Neutrophil (primary cell): ENCODE results near the gene ZNF618.

Experiments
- H3K27ac ChIP-seq: fragments of 200-600 bp; sonication (generic); 2 replicates; pipeline ENCODE4 v1.5.1; 2016; ENCODE audit warnings: mild to moderate bottlenecking, moderate library complexity
- H3K27me3 ChIP-seq: fragments of 200-600 bp; sonication (generic); 2 replicates; pipeline ENCODE4 v1.6.0; 2016; ENCODE audit warnings: mild to moderate bottlenecking
- H3K36me3 ChIP-seq: fragments of 200-600 bp; sonication (generic); 2 replicates; pipeline ENCODE4 v1.5.1; 2017
- H3K4me1 ChIP-seq, 2 experiments: fragments of 200-600 bp in 1 of 2; sonication (generic) in 1 of 2; 1 replicate in 1 of 2; 2 replicates in 1 of 2; pipeline versions ENCODE4 v1.5.1 to v1.6.1; 2013 to 2016; ENCODE audit warnings: low read depth in 1 of 2, low read length in 1 of 2, mild to moderate bottlenecking in 1 of 2, moderate library complexity in 1 of 2; ENCODE audit not compliant: control insufficient read depth in 1 of 2, insufficient read depth in 1 of 2
- H3K4me3 ChIP-seq, 2 experiments: fragments of 200-600 bp in 1 of 2; sonication (generic) in 1 of 2; 1 replicate in 1 of 2; 2 replicates in 1 of 2; pipeline ENCODE4 v1.5.1; 2013 to 2016; ENCODE audit warnings: low read depth in 1 of 2, low read length in 1 of 2, mild to moderate bottlenecking in 1 of 2, moderate library complexity in 1 of 2
- H3K9me3 ChIP-seq: fragments of 200-600 bp; sonication (generic); 2 replicates; pipeline ENCODE4 v1.5.1; 2016
- TF ChIP-seq, protein P1 (sequence below): fragments of 200-600 bp; sonication (generic); IDR thresholded peaks from 2 replicates; pipeline ENCODE4 v1.5.1; 2016; ENCODE audit warnings: antibody characterized with exemption

ZNF618 gene

DNA sequence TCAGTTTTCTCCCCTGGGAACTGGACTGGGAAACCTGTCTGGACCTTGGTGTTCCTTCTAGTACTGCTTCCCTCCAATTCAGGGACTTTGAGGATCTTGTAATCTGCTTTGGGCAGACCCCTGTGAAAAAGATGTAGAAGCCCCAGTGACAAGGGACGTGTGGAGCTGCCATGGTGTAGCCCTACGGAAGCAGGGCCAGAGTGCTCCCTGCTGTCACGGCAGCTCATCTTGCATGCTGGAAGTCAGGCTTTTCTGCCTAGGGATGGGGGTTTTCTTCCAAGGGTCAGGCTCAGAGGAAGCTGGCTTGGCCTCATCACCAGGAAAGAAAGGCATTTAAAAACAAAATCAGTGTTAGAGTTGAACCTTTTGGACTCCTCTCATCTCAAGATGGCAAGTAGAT lies 115.6 kb downstream of the ZNF618 start:
- Histone ChIP-seq H3K36me3 (no peaks in the 10 kb centered on the region), H3K4me3 (no peak overlapping the region), H3K27ac (no peak overlapping the region), H3K4me1 (no peaks in the 10 kb centered on the region), H3K27me3 (no peaks in the 10 kb centered on the region), H3K9me3 (no peaks in the 10 kb centered on the region)
- TF ChIP-seq, protein P1, sequence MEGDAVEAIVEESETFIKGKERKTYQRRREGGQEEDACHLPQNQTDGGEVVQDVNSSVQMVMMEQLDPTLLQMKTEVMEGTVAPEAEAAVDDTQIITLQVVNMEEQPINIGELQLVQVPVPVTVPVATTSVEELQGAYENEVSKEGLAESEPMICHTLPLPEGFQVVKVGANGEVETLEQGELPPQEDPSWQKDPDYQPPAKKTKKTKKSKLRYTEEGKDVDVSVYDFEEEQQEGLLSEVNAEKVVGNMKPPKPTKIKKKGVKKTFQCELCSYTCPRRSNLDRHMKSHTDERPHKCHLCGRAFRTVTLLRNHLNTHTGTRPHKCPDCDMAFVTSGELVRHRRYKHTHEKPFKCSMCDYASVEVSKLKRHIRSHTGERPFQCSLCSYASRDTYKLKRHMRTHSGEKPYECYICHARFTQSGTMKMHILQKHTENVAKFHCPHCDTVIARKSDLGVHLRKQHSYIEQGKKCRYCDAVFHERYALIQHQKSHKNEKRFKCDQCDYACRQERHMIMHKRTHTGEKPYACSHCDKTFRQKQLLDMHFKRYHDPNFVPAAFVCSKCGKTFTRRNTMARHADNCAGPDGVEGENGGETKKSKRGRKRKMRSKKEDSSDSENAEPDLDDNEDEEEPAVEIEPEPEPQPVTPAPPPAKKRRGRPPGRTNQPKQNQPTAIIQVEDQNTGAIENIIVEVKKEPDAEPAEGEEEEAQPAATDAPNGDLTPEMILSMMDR: no peak

DNA sequence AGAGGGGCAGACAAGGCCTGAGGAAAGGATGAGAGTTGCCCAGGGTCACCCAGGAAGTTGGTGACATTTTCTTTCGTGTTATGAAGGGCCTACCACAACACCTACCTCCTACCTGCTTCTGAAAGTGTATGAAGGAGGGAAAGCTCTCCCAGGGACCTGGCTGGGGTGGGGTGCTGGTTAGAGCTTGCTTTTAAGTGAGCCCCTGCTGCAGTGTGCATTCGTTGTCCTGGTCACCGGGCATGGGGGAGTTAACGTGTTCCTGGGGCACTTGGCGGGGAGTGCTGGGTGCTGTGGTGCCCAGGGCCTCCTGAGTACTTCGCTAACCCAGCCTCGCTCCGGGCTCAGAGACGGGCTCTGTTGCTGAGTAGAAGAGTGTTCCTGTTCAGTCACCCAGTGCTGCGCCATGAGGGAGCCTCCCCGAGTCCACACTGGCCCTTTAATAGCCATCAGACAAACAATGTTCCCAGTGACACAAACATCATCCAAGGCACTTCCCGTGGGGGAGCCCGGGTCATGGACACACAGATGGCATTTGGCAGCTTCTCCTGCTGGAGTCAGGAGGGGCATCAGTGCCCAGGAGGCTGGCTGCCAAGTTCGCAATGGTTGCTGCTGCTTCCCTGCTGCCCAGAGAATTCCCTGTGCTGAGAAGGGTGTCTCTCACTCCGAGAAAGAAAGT lies 116.3 kb downstream of the ZNF618 start:
- TF ChIP-seq, protein P1: no peak
- H3K9me3 ChIP-seq: no peaks in the 10 kb centered on the region
- no peaks in the 10 kb centered on the region for H3K27me3 ChIP-seq
- no peaks in the 10 kb centered on the region for H3K4me1 ChIP-seq
- H3K4me3 ChIP-seq: no peak overlapping the region
- H3K27ac ChIP-seq: no peak overlapping the region
- H3K36me3 ChIP-seq: no peaks in the 10 kb centered on the region

DNA sequence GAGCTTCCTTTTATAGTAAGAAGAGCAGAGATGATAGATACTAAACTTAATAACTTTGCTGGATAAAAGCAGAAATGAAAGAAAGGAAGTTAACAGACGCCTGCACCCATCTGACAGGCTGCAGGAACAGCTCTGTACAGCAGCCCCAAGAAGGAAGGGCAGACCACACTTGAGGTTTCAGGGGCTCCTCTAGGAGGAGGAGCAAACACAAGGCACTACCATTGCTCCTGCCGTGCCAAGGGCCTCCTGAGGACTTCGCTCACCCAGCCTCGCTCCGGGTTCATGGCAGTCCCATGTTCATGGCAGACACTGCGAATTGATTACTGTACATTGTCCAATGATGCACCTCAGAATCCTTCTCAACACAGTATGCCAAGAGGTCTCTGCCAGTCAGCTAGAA lies 116.9 kb downstream of the ZNF618 start:
- no peak overlapping the region for H3K27ac ChIP-seq
- H3K4me3 ChIP-seq: no peak overlapping the region
- no peaks in the 10 kb centered on the region for H3K4me1 ChIP-seq

DNA sequence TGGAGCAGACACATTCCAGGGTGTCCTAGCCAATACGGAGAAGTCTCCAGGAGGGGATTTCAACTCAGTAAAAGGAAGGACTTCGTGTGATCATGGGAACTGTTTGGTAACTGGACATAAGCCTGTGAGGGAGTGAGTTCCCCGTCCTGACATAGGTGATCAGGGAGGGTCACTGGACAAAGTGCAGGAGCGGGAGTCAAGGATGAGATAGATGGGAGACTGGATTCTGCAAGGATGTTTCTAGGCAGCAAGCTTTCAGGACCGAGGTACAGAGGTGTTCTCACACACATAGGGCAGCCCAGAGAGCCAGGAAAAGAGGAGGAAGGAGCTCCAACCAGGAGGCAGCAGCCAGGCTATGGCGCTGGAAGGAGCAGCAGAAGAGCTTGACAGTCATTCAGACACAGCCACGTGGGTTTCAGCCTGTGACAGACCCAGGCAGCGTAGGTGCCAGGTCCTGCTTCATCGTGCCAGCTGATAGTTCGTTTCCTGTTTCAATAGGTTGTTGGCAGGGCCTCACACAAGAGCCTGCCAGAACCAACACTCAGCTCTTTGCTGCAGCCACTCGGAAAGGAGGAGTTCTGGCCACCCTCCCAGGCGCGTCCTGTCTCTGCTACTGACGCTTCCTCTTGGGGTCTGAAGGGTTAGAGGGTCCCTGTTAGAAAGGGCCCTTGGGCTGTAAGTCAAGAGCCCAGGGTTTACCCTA lies 117.9 kb downstream of the ZNF618 start:
- TF ChIP-seq, protein P1: no peak
- Histone ChIP-seq H3K4me3 (no peak overlapping the region), H3K27ac (no peak overlapping the region)

More for the DNA sequence above, 116.9 kb downstream of the ZNF618 start:
- Histone ChIP-seq H3K9me3 (no peaks in the 10 kb centered on the region), H3K27me3 (no peaks in the 10 kb centered on the region), H3K36me3 (no peaks in the 10 kb centered on the region)
- TF ChIP-seq, protein P1: no peak

DNA sequence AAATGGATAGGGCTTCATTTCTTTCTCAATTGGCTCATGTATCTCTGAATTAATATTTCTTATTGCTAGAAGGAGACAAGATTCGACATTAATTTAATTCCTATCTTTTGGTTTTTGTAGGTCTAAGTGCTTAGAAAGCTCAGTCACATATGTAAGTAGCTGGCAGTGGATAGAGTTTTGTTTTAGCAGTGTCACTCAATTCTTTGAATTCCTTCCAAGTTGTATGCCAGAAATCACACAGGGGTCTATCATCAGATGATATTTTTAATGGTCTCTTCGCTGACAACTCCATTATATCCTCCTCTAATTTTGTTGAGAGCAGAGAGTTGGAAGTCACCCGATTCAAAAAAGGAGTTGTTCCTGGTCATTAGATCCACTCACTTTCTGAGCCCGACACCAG lies 119.3 kb downstream of the ZNF618 start:
- H3K27ac ChIP-seq: no peak overlapping the region
- TF ChIP-seq, protein P1: no peak
- H3K27me3 ChIP-seq: no peaks in the 10 kb centered on the region
- H3K4me3 ChIP-seq: no peak overlapping the region
- H3K9me3 ChIP-seq: no peaks in the 10 kb centered on the region
- no peaks in the 10 kb centered on the region for H3K36me3 ChIP-seq
- no peaks in the 10 kb centered on the region for H3K4me1 ChIP-seq

More for the DNA sequence above, 117.9 kb downstream of the ZNF618 start:
- no peaks in the 10 kb centered on the region for H3K27me3 ChIP-seq
- H3K36me3 ChIP-seq: no peaks in the 10 kb centered on the region
- no peaks in the 10 kb centered on the region for H3K4me1 ChIP-seq
- no peaks in the 10 kb centered on the region for H3K9me3 ChIP-seq
